ENCODE data around the gene LTBP1. TPM values are rescaled to one million over a fixed set of nuclear protein-coding genes. Genes with fewer than 3 reads are reported as not detected.

Gene LTBP1
- total and polyA plus RNA-seq, 2 of the 13 experiments (the other 11 are each of a cell fraction or from before 2014, with no cell fraction given), result 0.12 to 0.22 TPM

- TF ChIP-seq ZNF646 (CRISPR knock-in tag; IDR thresholded peaks at IDR 0.05), result no peak
- no peak for TF ChIP-seq HNF4G (IDR thresholded peaks at IDR 0.05; ENCODE audit: borderline replicate concordance, low read depth, low read length)
- no peak for TF ChIP-seq HNF4G (CRISPR knock-in tag; IDR thresholded peaks at IDR 0.05; ENCODE audit: borderline replicate concordance, low read depth)
Observed at GRCh38 chr2:33204945-33205344, 258.2 kb downstream of the LTBP1 start (continued).

GRCh38 chr2:33205693-33206434 lies 259.1 kb downstream of the LTBP1 start:
- no TSS peak for BruUV-seq (replicated peaks)
- H3K9me3 ChIP-seq (ENCODE audit: low read length), result no peaks in the 10 kb centered on the region
- no peak overlapping the region for H3K4me2 ChIP-seq (ENCODE audit: low read depth, low read length)

More at GRCh38 chr2:33205693-33206434, 259.1 kb downstream of the LTBP1 start:
- H3K27me3 ChIP-seq (ENCODE audit: control insufficient read depth in 1 of 2, insufficient read depth in 2 of 2, low read length in 2 of 2), result no peaks in the 10 kb centered on the region
- H3K4me3 ChIP-seq (replicated peaks in 1 of 3; ENCODE audit: insufficient read depth in 1 of 3, low read depth in 2 of 3, low read length in 3 of 3), result no peak overlapping the region
- no peaks in the 10 kb centered on the region for H4K20me1 ChIP-seq (ENCODE audit: insufficient read depth, low read length)
- ChIA-PET CTCF (ENCODE audit: low intra/inter-chr PET ratio, low total read pairs) (no interaction called here), POLR2A (no interaction called here)
- H3K79me2 ChIP-seq (ENCODE audit: insufficient read depth, low read length), result no peaks in the 10 kb centered on the region
- no peak overlapping the region for H3K9ac ChIP-seq (ENCODE audit: insufficient read depth, low read depth, low read length)
- ATAC-seq, result no peak
- H3K36me3 ChIP-seq (replicated peaks in 1 of 2; ENCODE audit: control insufficient read depth in 1 of 2, insufficient read depth in 2 of 2, low read length in 2 of 2), result no peaks in the 10 kb centered on the region
- TF ChIP-seq ZNF318 (CRISPR knock-in tag; IDR thresholded peaks at IDR 0.05) (no peak), HDAC2 (CRISPR knock-in tag; IDR thresholded peaks at IDR 0.05) (no peak)
- no peak for DNase-seq (ENCODE audit: low spot score)
- H2AFZ ChIP-seq (ENCODE audit: low read length), result no peak overlapping the region
- in situ Hi-C loops (cut with HindIII; ENCODE audit: extremely low pct_ligation_motif_present, low pct_unique_long_range_greater_than_20kb) (no loop called here), intact Hi-C loops (cut with micrococcal nuclease; ENCODE audit: unreplicated experiment) (no loop called here)
- no peaks in the 10 kb centered on the region for H3K4me1 ChIP-seq (ENCODE audit: insufficient read depth, low read length)
- WGBS (ENCODE audit: low lambda C conversion rate), result 4% methylated on average over 1 of the region's 1 CpG
- no peak overlapping the region for H3K27ac ChIP-seq (ENCODE audit: extremely low read length, insufficient read depth, low read length)
- no peak for FAIRE-seq

Data from HepG2 (cell line).